GM12873 (cell line): ENCODE results near the gene ZNF443.

ENCODE experiments used
- TF ChIP-seq, protein P1 (sequence below): IDR thresholded peaks from 2 replicates; pipeline ENCODE4 v1.5.1; 2012; ENCODE audit warnings: low read depth, mild to moderate bottlenecking, moderate library complexity, low read length, control low read depth; ENCODE audit not compliant: insufficient read depth; ENCODE audit errors: missing control alignments

The ZNF443 gene

DNA sequence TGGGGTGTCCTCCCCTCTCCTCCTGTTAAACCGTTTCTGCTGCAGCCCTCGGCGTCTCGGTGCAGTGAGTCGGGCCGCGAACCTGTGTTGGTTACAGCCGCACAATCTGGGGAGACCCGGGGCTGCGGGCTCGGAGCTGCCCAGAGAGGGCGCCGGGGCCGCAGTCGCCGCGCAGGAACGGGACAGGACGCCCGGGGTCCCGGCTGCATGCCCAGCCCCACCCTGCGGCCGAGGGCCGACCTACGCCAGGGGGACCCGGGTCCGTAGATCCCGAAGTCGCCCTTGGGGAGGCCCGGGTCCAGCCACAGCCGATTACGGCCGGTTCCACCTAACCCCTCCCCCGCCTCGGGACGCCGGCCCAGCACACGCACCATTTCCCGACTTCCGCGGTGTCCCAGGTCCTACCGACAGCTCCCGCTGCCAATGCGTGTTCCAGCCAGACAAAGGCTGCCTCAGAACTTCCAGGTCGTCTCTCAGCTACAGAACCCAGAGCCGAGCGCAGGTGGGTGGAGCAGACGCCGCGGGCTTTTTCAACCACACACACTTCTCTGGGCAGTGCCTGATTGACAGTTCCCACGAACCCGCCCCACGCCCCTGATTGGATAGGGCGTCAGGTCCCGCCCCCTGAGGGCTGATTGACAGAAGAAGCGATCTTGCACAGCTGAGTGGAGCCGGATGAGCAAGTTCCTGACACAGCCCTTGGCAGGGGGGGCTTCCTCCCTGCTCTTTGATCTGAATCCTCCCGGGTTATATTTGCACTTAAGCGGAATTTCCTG lies at the start of gene ZNF443:
Gene ZNF443, minus strand, starts transcription at position 481 of the 776 bp plus-strand sequence. Its CDS starts 107 bp downstream, at position 374.
- TF ChIP-seq, protein P1, sequence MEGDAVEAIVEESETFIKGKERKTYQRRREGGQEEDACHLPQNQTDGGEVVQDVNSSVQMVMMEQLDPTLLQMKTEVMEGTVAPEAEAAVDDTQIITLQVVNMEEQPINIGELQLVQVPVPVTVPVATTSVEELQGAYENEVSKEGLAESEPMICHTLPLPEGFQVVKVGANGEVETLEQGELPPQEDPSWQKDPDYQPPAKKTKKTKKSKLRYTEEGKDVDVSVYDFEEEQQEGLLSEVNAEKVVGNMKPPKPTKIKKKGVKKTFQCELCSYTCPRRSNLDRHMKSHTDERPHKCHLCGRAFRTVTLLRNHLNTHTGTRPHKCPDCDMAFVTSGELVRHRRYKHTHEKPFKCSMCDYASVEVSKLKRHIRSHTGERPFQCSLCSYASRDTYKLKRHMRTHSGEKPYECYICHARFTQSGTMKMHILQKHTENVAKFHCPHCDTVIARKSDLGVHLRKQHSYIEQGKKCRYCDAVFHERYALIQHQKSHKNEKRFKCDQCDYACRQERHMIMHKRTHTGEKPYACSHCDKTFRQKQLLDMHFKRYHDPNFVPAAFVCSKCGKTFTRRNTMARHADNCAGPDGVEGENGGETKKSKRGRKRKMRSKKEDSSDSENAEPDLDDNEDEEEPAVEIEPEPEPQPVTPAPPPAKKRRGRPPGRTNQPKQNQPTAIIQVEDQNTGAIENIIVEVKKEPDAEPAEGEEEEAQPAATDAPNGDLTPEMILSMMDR: peak; percentile 15

DNA sequence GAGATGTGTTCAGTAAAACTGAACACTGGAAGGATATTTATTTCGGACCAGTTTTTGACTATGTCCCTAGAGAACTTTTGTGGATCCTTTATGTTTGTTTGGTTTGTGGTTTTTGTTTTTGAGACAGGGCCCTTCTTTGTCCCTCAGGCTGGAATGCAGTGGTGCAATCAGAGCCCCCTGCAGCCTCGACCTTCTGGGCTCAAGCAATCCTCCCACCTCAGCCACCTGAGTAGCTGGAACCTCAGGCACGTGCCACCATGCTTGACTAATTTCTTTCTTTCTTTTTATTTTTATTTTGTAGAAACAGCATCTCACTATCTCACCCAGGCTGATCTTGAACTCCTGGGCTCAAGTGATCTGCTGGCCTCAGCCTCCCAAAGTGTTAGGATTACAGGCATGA lies 44.8 kb upstream of the ZNF443 start:
- TF ChIP-seq, protein P1: no peak

DNA sequence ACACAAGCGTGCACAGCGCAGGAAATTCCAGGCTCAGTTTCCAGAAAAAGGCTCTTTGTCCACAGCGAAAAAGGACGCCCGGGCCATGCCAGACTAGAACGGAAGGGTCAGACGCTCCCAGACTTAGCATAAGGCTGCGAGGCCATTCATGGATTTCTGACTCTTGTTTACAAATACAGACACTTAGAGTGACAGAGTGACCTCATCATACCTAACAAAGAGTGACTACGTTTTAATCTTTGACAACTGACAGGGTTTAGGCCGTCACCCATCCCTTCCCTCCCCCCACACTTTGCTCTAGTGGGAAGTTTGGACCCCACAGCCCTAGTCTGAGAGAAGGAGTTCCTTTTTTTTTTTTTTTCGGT lies 44.2 kb upstream of the ZNF443 start:
- TF ChIP-seq, protein P1: no peak

DNA sequence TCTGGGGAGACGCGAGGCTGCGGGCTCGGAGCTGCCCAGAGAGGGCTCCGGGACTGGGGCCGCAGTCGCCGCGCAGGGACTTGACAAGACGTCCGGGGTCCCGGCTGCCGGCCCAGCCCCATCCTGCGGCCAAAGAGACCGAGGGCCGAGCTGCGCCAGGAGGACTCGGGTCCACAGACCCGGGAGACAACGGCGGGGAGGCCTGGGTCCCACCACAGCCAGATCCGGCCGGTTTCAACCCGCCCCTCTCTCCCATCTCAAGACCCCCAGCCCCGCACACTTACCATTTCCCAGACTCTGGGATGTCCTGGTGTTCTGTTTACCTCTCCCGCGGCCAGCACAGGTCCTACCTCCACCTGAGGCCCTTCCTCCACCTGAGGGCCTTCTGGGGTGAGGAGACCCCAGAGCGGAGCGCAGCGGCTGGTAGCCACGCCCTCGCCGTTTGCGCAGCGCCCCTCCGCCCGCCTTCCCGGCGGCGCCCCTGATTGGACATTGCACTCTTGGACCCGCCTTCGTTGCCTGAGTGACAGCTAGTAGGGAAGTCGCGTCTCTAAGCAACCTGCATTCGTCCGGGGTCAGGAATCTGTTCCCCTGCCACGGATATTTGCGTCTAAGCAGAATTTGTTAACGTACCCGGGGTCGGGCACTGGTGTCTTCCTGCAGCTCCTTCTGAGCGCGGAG lies 43.7 kb upstream of the ZNF443 start, which contains the start of gene ZNF709:
Gene ZNF709, minus strand, starts transcription at position 446 of the 681 bp plus-strand sequence. Its CDS starts 159 bp downstream, at position 287.
- TF ChIP-seq, protein P1: no peak

DNA sequence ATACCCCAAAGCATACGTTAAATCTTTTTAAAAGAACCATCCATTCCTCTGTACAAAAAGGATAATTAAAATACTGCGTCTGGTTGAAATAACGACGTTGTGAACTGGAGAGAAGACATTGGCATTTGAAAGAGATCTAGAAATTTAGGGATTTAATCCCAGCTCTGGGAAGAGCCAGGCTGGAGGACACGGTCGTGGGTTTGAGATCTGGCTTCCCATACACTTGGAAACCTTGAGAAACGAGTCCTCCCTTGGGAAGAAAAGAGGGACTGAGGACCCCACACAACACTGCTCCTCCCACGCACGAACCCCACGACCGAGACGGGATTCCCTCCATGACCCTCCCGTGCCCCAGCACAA lies 43.2 kb upstream of the ZNF443 start:
- TF ChIP-seq, protein P1: no peak

DNA sequence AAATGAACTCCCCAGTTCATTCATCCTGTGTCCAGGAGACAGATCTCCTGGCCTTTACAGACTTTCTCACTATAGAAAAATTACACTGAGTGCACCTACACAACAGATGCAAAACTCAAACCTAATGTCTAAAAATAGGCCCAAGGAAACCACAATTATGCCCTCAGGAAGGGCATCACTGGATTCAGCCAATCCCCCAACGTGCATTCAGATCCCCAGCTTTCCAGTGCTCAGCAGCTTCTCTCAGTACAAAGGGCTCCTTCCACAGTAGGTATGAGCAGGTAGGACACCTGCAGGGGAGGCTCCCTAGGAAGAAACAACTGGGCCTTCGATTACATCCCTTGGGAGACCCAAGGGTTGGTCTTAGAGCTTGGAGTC lies 41.7 kb upstream of the ZNF443 start:
- TF ChIP-seq, protein P1: no peak

DNA sequence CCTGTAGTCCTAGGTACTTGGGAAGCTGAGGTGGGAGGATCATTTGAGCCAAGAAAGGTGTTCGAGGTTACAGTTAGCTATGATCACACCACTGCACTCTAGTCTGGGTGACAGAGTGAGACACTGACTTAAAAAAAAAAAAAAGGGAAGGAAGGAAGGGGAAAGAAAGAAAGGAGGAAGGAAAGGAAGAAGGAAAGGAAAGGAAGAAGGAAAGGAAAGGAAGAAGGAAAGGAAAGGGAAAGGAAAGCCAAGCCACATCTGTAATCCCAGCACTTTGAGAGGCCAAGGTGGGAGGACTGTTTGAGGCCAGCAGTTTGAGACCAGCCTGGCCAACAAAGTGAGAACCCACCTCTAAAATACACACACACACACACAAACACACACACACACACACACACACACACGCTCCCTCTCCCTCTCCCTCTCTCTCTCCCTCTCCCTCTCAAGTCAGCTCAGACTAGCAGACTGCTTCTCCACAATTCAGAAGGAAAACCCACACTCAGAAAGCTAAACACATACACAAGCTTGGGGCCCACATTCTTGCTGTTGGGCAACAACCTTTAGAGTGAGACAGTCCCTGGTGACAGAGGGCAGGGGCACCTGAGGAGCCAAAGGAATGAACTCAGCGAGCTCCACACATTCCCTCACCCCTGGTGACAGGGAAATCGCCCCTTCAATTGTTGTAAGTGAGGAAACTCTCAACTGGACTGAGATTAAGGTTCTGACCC lies 41.1 kb upstream of the ZNF443 start:
- TF ChIP-seq, protein P1: no peak
